Duodenal mucosa (tissue), 2 donors: ENCODE results near the gene GON4L.
"Not testable (repeated sequence)": the region's sequence is repeated elsewhere in the genome, so short reads cannot be mapped to it uniquely, and the experiment has no call there.

ENCODE experiments used
- H3K27ac ChIP-seq: one replicate; pipeline ENCODE4 v1.7.0; 2013; ENCODE audit warnings: low read depth, low read length
- H3K27me3 ChIP-seq, 2 donors: one replicate each; pipeline ENCODE4 v1.7.0; 2013; ENCODE audit warnings: low read length in 2 of 2, control low read depth in 1 of 2; ENCODE audit not compliant: insufficient read depth in 2 of 2, control insufficient read depth in 1 of 2
- H3K36me3 ChIP-seq, 2 donors: one replicate each; pipeline ENCODE4 v1.7.0; 2013; ENCODE audit warnings: low read length in 2 of 2, control low read depth in 1 of 2; ENCODE audit not compliant: insufficient read depth in 2 of 2, control insufficient read depth in 1 of 2
- H3K4me1 ChIP-seq, 2 donors: one replicate each; pipeline ENCODE4 v1.7.0; 2013; ENCODE audit warnings: low read length in 2 of 2, control low read depth in 1 of 2; ENCODE audit not compliant: insufficient read depth in 2 of 2, control insufficient read depth in 1 of 2
- H3K4me3 ChIP-seq, 2 donors: one replicate each; pipeline ENCODE4 v1.7.0; 2013; ENCODE audit warnings: low read length in 2 of 2, low read depth in 1 of 2
- H3K9ac ChIP-seq, 2 donors: one replicate each; pipeline ENCODE4 v1.7.0; 2013; ENCODE audit warnings: low read length in 2 of 2, low read depth in 1 of 2
- H3K9me3 ChIP-seq, 2 donors: one replicate each; pipeline ENCODE4 v1.7.0; 2013; ENCODE audit warnings: low read length in 2 of 2, control low read depth in 1 of 2; ENCODE audit not compliant: control insufficient read depth in 1 of 2

The GON4L gene

GRCh38 chr1:155856975-155857930 lies at the start of gene GON4L:
GON4L (minus strand) TSS chr1:155857214; CDS start chr1:155853780, 3,434 bp downstream.
- Histone ChIP-seq H3K9ac (peak within 1 kb of the TSS; percentile 81 to 94), H3K9me3 (no peaks in the 10 kb centered on the region), H3K4me1 (peaks cover 18 to 22% of the 10 kb centered on the region in 2 donors), H3K27me3 (peaks cover 3 to 13% of the 10 kb centered on the region in 2 donors), H3K36me3 (peaks cover 16 to 20% of the 10 kb centered on the region in 2 donors), H3K4me3 (peak within 1 kb of the TSS; percentile 92 to 97), H3K27ac (peak within 1 kb of the TSS; percentile 71)

DNA sequence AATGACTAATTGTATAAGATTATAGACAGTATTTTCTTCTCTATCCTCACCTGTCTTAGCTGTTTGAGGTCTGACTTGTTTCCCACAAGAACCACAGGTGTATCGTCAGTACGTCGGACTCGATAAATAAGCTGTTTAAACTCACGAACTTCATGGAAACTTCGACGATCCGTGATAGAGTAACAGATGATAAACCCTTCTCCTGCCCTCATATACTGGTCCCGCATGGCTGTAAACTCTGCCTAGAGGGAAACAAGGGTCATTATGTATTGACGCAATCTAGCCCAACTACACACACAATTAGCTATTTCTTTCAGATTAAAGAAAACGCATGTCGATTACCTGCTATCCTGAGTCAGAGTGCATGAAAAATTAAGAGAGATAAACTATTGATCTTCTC lies 47.2 kb upstream of the GON4L start:
- Histone ChIP-seq H3K27ac (no peak overlapping the region), H3K9me3 (no peaks in the 10 kb centered on the region), H3K9ac (no peak overlapping the region), H3K36me3 (peaks cover 31 to 55% of the 10 kb centered on the region in 2 donors), H3K4me3 (no peak overlapping the region), H3K4me1 (no peaks in the 10 kb centered on the region), H3K27me3 (no peaks in the 10 kb centered on the region)

GRCh38 chr1:155900161-155900560 lies 43.1 kb upstream of the GON4L start:
- no peak overlapping the region for H3K9ac ChIP-seq
- no peak overlapping the region for H3K27ac ChIP-seq
- no peak overlapping the region for H3K4me3 ChIP-seq
- H3K9me3 ChIP-seq = no peaks in the 10 kb centered on the region
- no peaks in the 10 kb centered on the region for H3K27me3 ChIP-seq
- H3K36me3 ChIP-seq = peaks cover 43 to 63% of the 10 kb centered on the region in 2 donors
- H3K4me1 ChIP-seq = no peaks in the 10 kb centered on the region

GRCh38 chr1:155899683-155900082 lies 42.7 kb upstream of the GON4L start:
- Histone ChIP-seq H3K9ac (no peak overlapping the region), H3K4me1 (no peaks in the 10 kb centered on the region), H3K36me3 (peaks cover 38 to 59% of the 10 kb centered on the region in 2 donors), H3K27me3 (no peaks in the 10 kb centered on the region), H3K27ac (no peak overlapping the region), H3K4me3 (no peak overlapping the region), H3K9me3 (no peaks in the 10 kb centered on the region)

GRCh38 chr1:155898888-155899287 lies 41.9 kb upstream of the GON4L start:
- peaks cover 31 to 51% of the 10 kb centered on the region in 2 donors for H3K36me3 ChIP-seq
- no peaks in the 10 kb centered on the region for H3K9me3 ChIP-seq
- H3K27ac ChIP-seq = no peak overlapping the region
- H3K4me3 ChIP-seq = no peak overlapping the region
- no peak overlapping the region for H3K9ac ChIP-seq
- H3K27me3 ChIP-seq = no peaks in the 10 kb centered on the region
- no peaks in the 10 kb centered on the region for H3K4me1 ChIP-seq

DNA sequence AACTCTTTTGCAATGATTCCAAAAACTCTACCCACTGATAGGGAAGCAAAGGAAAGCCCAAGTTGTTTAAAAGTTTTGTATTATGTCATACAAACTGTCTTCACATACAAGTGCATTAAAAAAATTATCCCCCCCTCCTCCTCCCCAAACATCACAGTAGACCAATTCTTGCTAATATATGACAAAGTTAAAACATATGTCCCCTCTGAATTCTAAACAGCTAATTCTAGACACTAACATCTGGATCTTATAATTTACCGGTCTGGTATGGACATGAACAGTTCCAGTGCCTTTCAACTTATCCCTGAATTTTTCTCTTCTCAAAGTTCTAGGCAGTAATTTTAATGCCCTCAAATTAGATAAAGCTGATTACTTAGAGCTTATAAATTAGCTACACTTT lies 40.7 kb upstream of the GON4L start:
- no peaks in the 10 kb centered on the region for H3K27me3 ChIP-seq
- H3K4me1 ChIP-seq = peaks cover 4 to 7% of the 10 kb centered on the region in 2 donors
- no peak overlapping the region for H3K27ac ChIP-seq
- H3K4me3 ChIP-seq = no peak overlapping the region
- no peak overlapping the region for H3K9ac ChIP-seq
- H3K36me3 ChIP-seq = peaks cover 25 to 46% of the 10 kb centered on the region in 2 donors
- H3K9me3 ChIP-seq = no peaks in the 10 kb centered on the region

DNA sequence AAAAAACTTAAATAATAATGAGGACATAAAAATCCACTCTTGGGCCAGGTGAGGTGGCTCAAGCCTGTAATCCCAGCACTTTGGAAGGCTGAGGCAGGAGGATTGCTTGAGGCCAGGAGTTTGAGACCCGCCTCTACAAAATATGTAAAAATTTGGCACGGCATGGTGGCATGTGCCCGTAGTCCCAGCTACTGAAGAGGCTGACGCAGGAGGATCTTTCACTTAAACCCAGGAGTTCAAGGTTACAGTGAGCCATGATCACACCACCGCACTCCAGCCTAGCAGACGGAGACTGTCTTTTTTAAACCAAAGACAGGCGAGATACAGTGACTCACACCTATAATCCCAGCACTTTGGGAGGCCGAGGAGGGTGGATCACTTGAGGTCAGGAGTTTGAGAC lies 39.5 kb upstream of the GON4L start:
- not testable (repeated sequence) for H3K27me3 ChIP-seq, H3K9me3 ChIP-seq, H3K9ac ChIP-seq, H3K4me1 ChIP-seq, H3K27ac ChIP-seq, H3K4me3 ChIP-seq
- peaks cover 25 to 41% of the 10 kb centered on the region in 2 donors for H3K36me3 ChIP-seq

- H3K36me3 ChIP-seq = peaks cover 25 to 32% of the 10 kb centered on the region in 2 donors
- not testable (repeated sequence) for H3K27me3 ChIP-seq, H3K4me3 ChIP-seq, H3K4me1 ChIP-seq, H3K9ac ChIP-seq, H3K27ac ChIP-seq, H3K9me3 ChIP-seq
Observed at GRCh38 chr1:155895617-155896016, 38.6 kb upstream of the GON4L start.

GRCh38 chr1:155893389-155894142 lies 36.6 kb upstream of the GON4L start:
- Histone ChIP-seq H3K4me3 (no peak overlapping the region), H3K27me3 (no peaks in the 10 kb centered on the region), H3K36me3 (peaks cover 5 to 12% of the 10 kb centered on the region in 2 donors), H3K4me1 (peaks cover 4 to 7% of the 10 kb centered on the region in 2 donors), H3K9ac (no peak overlapping the region), H3K27ac (peak overlapping the region; percentile 61), H3K9me3 (no peaks in the 10 kb centered on the region)

DNA sequence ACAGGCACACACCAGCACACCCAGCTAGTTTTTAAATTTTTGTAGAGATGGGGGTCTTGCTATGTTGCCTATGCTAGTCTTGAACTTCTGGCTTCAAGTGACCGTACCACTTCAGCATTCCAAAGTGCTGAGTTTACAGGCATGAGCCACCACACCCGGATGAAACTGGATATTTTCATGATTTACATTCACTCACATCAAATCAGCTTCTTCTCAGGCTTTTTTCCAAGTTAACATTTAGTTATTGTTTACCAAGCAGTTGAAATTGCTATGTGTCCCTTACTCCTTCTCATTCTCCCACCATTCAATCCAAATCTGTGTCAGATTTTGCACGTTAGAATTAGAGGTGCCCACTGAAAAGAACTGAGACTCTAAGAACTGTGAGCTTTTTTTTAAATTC lies 35.8 kb upstream of the GON4L start:
- H3K27ac ChIP-seq = peak overlapping the region; percentile 61
- no peak overlapping the region for H3K9ac ChIP-seq
- H3K9me3 ChIP-seq = no peaks in the 10 kb centered on the region
- peaks cover 4 to 7% of the 10 kb centered on the region in 2 donors for H3K4me1 ChIP-seq
- no peaks in the 10 kb centered on the region for H3K27me3 ChIP-seq
- peaks cover 5 to 11% of the 10 kb centered on the region in 2 donors for H3K36me3 ChIP-seq
- no peak overlapping the region for H3K4me3 ChIP-seq
